Fibroblast of skin of abdomen (primary cell): Measurements from ENCODE around the gene NEGR1.

Experiments
- DNase-seq: peaks from one replicate; pipeline ENCODE4 v3.0.0-alpha.2; 2013

Gene NEGR1

GRCh38 chr1:71778940-71779339 lies 503.4 kb downstream of the NEGR1 start:
- DNase-seq = no peak

DNA sequence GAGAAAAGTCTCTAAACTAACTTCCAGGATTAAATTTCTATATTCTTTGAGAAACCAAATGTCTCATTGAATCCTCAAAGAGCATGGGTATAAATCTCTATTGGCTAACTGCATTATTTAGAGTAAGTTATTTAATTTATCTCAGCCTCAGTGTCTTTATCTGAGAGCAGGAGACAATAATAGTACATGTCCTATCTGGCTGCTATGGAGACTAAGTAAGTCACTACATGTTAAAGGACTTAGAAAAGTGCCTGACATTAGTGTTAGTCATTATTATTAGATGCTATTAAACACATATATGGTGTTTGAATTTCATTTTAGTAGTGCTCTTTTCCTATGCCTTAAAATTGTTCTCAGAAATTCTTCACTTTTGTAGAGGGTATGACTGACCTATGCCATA lies 505.2 kb downstream of the NEGR1 start:
- no peak for DNase-seq

DNA sequence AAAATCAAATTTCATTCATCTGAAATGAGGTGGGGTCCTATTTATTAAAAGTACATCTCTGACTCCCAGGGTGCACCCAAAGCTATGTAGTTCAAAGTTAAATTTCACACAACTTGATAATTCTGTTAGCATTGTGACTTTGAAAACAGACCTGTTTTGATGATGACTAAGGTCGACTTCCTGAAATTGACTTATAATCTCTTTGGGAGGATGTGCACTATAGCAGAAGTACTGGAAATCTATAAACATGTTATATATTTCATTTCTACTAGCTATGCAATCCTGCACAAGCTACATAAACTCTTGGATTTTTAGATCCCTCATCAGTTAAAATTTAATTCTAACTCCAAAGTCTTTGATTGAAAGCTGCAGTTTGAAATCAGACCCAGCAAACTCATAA lies 507.6 kb downstream of the NEGR1 start:
- no peak for DNase-seq

- DNase-seq = peak; percentile 87
Observed at GRCh38 chr1:71770121-71770520, 512.2 kb downstream of the NEGR1 start.

- no peak for DNase-seq
Observed at GRCh38 chr1:71766748-71767147, 515.6 kb downstream of the NEGR1 start.

- DNase-seq = no peak
Observed at GRCh38 chr1:71762514-71763255, 519.7 kb downstream of the NEGR1 start.

GRCh38 chr1:71755441-71755840 lies 526.9 kb downstream of the NEGR1 start:
- DNase-seq = no peak

DNA sequence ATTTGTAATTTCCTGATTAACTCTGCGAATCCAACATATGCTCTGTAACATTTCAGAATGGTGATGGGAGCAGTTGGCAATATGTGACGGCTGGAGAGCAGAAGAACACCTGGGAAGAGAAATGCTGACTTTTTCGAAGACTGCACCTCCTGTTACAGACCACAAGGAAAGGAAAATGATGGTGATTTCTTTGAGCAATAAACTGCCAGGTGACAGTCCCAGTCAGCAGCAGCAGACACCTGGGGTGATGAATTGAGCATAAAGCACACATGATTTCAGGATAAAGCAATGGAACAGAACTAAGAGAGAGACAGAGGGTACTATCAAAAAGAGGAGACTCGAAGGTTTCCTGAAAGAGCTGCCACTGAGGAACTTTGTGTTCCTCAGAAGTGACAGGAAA lies 528.6 kb downstream of the NEGR1 start:
- DNase-seq = no peak

DNA sequence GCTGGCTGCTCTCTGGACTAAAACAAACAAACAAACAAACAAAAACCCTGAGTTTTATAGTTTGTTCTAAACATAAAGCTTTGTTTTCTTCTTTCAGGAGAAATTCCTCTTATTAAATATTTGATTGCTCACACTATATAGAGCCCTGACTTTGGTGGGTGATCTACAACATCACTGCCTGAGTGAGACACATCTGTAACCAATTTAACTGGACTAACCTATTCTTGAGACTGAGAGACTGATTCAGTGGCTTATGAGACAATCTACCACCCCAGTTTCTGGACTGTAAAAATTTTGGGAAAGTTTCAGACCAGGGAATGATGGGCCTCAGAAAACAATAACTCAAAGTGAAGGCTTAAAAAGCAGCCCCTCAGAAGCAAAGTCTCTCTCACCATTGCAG lies 537.0 kb downstream of the NEGR1 start:
- DNase-seq = peak; percentile 59

DNA sequence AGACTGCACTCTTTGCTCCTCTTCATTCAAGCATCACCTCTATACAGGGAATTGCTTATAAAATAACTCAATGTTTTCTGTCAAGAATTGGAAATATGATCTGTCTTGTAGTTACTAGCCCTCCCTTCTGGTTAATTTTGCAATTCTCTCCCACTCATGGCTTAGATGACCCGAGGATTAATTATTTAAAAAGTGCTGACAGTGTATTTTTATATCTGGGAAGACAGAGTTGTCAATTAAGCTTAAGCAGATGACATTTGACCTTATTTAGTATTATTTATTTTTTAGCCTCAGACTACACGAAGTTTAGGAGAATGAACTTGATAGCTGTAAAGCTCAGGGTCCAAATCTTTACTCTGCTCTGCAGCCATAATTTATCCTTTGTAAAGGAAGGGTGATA lies 538.5 kb downstream of the NEGR1 start:
- DNase-seq = no peak

- no peak for DNase-seq
Observed at GRCh38 chr1:71738910-71739309, 543.4 kb downstream of the NEGR1 start.

- DNase-seq = no peak
Observed at GRCh38 chr1:71738256-71738655, 544.1 kb downstream of the NEGR1 start.

- DNase-seq = no peak
Observed at GRCh38 chr1:71737768-71738167, 544.6 kb downstream of the NEGR1 start.

DNA sequence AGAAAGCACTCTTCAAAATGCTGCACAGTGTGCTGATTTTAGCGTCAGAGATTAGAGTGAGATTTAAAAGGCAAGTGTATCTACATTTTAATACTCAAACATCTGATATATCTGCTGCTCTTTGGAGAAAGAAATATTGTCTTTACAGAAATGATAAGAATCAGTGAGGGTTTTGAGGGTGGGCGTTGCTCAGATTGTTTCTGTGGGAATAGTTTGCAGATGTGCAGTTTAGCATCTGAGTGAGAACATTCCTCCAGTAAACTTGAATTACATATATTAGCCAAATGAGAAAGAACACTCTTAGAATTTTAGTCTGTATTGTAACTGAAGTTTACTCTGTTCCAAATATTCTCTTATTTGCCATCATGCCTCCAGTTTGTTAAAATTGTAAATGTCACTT lies 549.2 kb downstream of the NEGR1 start:
- no peak for DNase-seq

DNA sequence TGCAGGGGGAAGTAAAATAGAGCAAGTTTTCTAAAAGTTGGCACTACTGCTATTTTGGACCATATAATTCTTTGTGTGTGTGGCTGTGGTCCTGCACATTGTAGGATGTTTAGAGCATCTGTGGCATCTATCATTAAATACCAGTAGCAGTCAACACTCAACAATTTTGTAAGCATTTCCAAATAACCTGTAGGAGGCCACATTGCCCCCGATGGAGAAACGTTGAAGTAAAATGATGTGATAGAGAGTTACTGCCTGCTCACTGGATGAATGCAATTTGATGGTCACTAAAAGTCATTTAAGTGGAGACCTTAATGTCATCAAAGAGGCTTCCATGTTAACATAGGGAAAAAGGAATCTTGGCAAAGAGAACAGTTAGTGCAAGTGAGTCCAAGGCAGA lies 560.8 kb downstream of the NEGR1 start:
- DNase-seq = no peak

- DNase-seq = no peak
Observed at GRCh38 chr1:71719330-71719729, 563.0 kb downstream of the NEGR1 start.

DNA sequence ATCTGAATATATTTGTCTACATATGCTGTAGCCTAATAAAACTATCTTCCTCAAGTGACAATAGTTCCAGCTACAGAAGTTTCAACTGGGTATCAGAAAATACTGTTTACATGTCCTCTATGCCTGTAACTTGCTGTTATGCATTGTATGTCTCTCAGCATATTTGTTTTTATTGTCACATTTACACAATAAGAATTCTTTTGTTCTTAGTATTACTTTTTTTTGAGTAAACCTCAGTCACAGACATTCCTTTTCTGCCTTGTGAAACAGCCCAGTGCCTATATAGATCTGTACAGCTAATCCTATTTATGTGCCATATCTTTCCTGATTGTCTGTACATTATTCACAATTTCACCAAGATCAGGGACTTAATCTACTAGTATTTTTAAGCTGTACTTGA lies 565.2 kb downstream of the NEGR1 start:
- no peak for DNase-seq

DNA sequence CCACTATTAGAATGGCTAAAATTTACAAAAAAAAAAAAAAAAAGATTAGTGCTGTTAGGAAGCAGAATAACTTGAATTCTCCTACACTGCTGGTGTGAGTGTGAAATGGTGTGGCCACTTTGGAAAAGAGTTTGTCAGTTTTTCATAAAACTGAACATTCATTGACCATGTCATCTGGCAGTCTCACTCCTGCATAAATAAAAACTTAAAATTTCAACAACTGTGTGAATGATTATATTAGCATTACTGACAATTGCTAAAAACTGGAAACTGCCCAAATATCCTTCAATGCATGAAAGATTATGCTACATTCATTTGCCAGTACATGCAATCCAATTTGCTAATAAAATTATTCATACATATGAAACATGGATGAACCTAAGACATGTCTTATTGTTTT lies 570.9 kb downstream of the NEGR1 start:
- no peak for DNase-seq

- peak; percentile 62 for DNase-seq
Observed at GRCh38 chr1:71706029-71706671, 576.2 kb downstream of the NEGR1 start.

DNA sequence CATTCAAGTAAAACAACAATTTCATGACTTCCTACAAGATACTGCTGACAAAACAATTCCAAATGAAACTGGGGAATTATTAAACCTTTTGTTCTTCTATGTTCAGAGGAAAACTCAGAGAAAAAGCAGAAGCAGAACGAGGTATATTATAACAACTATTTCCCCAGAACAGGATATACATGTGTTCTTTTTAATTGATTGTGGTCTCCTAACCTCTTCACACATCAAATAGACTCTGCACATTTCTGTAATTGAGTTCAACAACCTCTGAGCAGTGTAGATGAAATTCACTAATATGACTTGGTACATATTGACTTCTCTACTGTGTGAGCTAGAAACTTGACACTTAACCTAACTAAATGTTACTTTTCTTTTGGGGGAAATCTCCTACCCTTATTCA lies 584.2 kb downstream of the NEGR1 start:
- no peak for DNase-seq

- peak; percentile 61 for DNase-seq
Observed at GRCh38 chr1:71695821-71696220, 586.5 kb downstream of the NEGR1 start.

- no peak for DNase-seq
Observed at GRCh38 chr1:71695084-71695483, 587.3 kb downstream of the NEGR1 start.

DNA sequence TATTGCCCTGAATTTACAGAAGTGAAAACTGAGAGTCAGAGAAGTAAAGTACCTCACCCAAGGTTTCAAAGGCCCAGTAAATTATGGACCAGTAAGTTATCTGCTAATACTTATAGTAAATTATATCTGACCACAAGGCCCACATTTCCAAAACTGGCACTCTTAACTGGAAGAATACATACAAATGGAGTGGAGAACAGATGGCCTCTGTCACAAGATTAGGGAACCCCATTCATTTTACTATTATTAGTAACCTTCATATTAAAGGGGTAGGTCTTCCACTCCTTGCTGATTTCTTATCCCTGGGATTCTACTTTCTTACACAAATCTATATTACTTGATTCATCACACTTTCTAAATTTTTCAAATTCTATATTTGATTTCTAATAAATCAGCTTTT lies 588.8 kb downstream of the NEGR1 start:
- DNase-seq = no peak

GRCh38 chr1:71689635-71690034 lies 592.7 kb downstream of the NEGR1 start:
- no peak for DNase-seq

- no peak for DNase-seq
Observed at GRCh38 chr1:71687376-71687775, 595.0 kb downstream of the NEGR1 start.
